Measurements from ENCODE around the gene INTS2.
"Not testable (repeated sequence)": the region's sequence is repeated elsewhere in the genome, so short reads cannot be mapped to it uniquely, and the experiment has no call there.

The INTS2 gene, protein sequence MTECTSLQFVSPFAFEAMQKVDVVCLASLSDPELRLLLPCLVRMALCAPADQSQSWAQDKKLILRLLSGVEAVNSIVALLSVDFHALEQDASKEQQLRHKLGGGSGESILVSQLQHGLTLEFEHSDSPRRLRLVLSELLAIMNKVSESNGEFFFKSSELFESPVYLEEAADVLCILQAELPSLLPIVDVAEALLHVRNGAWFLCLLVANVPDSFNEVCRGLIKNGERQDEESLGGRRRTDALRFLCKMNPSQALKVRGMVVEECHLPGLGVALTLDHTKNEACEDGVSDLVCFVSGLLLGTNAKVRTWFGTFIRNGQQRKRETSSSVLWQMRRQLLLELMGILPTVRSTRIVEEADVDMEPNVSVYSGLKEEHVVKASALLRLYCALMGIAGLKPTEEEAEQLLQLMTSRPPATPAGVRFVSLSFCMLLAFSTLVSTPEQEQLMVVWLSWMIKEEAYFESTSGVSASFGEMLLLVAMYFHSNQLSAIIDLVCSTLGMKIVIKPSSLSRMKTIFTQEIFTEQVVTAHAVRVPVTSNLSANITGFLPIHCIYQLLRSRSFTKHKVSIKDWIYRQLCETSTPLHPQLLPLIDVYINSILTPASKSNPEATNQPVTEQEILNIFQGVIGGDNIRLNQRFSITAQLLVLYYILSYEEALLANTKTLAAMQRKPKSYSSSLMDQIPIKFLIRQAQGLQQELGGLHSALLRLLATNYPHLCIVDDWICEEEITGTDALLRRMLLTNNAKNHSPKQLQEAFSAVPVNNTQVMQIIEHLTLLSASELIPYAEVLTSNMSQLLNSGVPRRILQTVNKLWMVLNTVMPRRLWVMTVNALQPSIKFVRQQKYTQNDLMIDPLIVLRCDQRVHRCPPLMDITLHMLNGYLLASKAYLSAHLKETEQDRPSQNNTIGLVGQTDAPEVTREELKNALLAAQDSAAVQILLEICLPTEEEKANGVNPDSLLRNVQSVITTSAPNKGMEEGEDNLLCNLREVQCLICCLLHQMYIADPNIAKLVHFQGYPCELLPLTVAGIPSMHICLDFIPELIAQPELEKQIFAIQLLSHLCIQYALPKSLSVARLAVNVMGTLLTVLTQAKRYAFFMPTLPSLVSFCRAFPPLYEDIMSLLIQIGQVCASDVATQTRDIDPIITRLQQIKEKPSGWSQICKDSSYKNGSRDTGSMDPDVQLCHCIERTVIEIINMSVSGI

GRCh38 chr17:61927208-61928100, at the start of gene INTS2:
Gene INTS2 (minus strand): TSS chr17:61927982. CDS start chr17:61926644, 1,338 bp downstream.
- DNase-seq, result peak; percentile 60

DNA sequence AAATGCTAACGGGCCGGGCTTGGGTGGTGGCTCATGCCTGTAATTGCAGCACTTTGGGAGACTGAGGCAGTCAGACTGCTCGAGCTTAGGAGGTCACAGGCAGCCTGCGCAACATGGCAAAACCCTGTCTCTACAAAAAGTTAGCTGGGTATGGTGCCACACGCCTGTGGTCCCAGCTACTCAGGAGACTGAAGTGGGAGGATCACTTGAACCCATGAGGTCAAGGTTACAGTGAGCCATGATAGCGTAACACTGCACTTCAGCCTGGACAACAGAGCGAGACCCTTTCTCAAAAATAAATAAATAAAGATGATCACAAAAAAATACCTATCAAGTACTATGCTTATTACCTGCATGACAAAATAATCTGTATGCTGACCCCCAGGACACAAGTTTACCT, 46.3 kb upstream of the INTS2 start:
- no peak for DNase-seq

DNA sequence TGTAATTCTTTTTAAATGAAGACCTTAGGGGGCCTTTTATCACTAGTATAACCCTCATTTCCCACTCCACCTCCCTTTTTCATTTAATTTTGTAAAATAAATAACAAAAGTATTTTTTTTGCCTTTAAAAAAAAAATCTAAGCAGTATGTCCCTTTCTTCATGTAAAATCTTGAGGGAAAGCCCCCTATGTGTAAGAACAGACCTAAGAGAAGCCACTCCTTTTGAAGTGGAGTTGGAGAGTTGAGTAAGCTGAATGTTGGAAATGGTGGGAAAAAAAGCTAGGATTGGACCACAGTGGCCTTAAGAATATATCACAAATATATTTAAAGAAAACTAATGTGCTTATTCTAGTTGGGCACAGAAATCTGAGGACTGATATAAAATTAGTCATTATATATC, 44.5 kb upstream of the INTS2 start:
- no peak for DNase-seq

- DNase-seq, result no peak
Observed at GRCh38 chr17:61970030-61970429, 42.2 kb upstream of the INTS2 start.

GRCh38 chr17:61968757-61969156, 41.0 kb upstream of the INTS2 start:
- no peak for DNase-seq

DNA sequence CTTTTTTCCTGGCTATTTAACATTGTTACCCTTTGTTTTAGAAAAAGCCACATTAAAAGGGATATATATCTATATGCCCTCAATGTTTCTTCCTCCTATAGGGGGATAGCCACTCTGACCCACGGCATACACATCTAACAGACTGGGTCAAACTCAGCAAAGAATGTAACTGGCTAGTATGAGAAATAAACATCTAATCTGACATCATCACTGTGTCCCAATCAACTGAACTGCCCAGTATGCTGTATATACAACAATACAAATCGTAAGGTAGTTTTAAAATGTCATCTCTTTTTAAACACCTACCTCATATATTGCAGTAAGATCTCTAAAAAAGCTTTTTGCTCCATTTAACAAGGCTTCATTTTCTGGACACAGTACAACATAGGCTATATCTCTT, 39.9 kb upstream of the INTS2 start:
- no peak for DNase-seq

GRCh38 chr17:61966191-61966590, 38.4 kb upstream of the INTS2 start:
- DNase-seq, result no peak

DNA sequence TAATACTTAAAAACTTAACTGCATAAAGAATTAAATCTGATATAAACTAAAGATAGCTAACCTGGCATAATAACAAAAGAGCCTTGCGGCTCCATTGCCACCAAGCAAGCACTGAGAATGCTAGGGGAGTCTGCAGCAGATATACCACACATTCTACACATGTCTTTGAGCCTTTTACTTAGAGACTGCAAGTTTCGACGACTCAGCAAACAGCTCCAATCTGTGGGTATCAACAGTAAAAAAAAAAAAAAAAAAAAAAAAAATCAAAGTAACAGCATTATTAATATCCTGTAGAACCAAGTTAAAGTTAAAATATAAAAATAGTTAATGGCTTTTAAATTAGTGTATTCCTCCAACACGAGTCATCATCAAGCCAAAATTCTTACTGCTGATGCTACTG, 27.8 kb upstream of the INTS2 start:
- no peak for DNase-seq

DNA sequence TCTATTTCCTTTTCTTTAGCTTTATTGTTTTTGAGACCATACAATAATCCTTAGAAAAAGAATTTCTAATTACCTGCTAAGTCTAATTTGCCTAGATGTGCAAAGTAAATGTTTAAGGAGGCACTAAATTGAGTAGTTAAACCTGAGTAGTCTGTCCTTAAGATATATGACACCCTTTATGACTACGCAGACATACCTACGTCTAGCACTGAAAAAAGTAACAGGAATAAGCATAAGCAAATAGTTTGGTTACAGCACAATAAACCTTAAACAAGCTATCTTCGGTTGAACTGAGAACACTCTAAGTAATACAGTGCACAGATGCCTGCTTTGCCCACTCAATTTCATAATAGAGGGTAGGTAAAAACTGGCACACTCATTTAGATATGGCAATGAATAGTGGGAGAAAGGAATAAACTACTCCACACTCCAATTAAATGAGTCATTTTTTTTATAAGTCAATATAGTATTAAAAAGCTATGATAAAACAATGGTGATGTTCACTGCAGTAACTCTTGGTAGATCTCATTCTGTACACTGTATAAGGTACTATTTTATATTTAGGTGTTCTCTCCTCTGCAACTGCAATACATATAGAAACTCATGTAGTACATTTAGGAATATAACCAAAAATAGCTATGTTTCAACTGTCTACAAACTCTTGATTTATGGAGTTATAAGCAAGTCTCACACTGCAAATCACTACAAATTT, 19.7 kb upstream of the INTS2 start:
- DNase-seq, result no peak

GRCh38 chr17:61946359-61946758, 18.6 kb upstream of the INTS2 start:
- no peak for DNase-seq

DNA sequence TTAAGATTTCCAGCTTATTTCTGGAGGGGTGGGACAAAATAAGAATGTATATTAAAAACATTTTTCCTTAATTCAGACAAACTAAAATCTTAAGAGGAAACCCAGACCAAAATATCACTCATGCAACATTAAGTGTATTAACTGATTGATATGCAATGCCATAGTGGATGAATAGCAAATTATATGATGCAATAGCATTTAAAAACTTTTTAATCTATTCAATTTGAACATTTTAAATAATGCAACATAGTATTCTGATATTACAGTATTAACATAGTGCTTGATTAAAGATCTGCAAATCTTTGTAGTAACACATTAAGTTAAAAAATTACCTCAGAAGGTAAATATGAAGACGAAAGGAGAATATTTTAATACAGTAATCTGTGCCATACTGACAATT, 15.3 kb upstream of the INTS2 start:
- DNase-seq, result no peak

DNA sequence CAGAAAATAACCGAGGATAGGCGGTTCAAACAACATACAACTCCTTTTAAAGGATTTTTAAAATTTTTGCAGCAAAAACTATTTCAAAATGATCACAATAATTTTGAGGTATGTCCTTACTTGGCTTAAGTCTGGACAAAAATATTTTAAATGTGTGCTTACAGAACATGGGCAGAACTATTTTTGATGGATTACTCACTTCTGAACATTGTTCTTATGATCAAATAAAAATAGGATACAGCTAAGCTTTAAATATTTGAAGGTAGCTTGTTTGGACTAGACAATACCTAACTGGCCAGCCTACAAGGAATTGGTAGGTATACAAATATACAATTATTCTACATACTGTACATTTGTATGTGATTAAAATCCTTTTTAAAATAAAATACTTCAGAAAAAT, 14.3 kb upstream of the INTS2 start:
- DNase-seq, result no peak

DNA sequence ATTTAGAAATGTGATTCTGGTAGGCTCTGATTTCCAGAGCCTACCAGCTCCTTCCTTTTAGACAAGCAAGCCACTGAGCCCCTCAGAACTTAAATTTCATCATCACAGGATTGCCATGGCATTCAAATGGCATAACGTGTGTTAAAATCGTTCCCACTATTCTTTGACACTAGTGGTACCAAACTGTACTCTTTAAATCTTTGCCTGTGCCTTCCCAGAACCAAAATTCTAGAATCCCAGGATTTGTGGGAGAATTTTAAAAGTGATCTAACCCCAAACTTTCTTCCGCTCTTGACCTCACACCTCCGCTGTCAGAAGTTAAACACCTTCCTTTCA, 287 bp upstream of the INTS2 start:
- no peak for DNase-seq

DNA sequence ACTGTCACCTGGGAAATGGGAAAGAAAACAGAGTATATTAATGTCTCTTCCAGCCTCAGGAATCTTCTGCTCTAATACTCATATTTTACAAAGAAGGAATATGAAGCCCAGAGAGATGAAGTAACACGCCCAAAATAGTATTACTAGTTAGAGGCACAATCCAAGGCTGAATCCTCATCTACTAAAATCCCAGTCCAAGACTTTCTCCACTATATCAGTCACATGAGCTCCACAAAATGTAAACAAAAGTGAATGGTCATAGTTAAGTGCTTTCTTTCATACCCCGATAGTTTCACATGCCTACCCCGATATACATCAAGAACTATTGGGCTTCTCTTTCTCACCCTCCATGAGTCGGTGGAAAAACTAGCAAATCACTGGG, 965 bp downstream of the INTS2 start:
- DNase-seq, result no peak

- not testable (repeated sequence) for DNase-seq
Observed at GRCh38 chr17:61915162-61915561, 12.6 kb downstream of the INTS2 start.

DNA sequence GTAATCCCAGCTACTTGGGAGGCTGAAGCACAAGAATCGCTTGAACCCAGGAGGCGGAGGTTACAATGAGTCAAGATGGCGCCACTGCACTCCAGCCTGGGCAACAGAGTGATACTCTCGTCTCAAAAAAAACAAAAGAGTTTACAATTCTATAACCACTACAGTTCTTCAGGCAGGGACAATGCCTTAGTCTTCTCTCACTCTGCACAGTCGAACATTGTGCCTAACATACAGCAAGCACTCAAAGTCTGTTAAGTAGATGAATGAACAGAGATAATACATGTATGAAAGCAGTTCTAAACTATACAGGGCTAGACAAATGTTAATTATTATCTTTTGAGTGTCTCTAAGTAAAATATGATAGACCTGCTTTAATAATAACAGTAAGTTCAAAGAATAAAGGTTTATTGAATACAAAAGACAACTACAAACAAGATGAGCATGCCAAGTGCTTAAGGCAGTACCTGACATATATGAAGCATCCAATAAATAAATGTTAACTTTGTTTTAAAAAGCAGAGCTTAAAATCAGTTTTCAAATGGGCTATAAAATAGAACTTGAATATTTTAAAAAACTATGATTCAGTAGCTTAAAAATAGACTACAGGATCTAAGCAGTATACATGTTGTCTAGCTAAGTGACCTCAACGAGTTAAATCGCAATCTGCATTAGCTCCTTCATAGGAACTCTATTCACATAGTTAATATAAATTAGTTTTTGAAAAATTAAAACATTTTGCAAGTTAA, 19.3 kb downstream of the INTS2 start:
- DNase-seq, result no peak

- DNase-seq, result no peak
Observed at GRCh38 chr17:61907361-61907760, 20.4 kb downstream of the INTS2 start.

GRCh38 chr17:61904094-61904710, 23.6 kb downstream of the INTS2 start:
- DNase-seq, result no peak

DNA sequence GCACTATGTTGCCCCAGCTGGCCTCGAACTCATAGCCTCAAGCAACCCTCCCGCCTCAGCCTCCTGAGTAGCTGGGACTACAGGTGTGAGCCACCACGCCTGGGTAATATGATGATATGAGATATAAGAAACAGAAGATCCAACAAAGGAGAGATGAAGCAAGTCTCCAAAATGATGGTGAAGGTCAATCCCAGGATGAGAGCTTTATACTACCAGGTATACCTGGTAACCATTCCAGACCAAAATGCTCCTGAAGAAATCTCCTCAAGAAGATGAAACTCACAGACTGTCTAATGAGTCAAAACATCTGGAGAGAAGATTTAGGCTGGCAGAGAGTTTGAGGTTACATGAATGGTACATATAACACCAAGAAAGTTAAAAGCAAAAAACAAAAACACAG, 24.5 kb downstream of the INTS2 start:
- no peak for DNase-seq

- no peak for DNase-seq
Observed at GRCh38 chr17:61897548-61898180, 30.1 kb downstream of the INTS2 start.
